ENCODE data around the gene PPP1R14B. TPM values are rescaled to one million over a fixed set of nuclear protein-coding genes. Genes with fewer than 3 reads are reported as not detected.

PPP1R14B gene
- total RNA-seq, result 100 to 1,000 TPM in 1 of 2 donors, 10 to 100 TPM in 1; 22.5 to 127 TPM
- 100 to 1,000 TPM; 117 to 127 TPM for polyA plus RNA-seq (ENCODE audit: insufficient read length in 2 of 2)
- long read RNA-seq, donor 1, transcript PPP1R14B-201 (4 exons, 982 nt), result major isoform, 109 of 115 reads
- long read RNA-seq, donor 1, partial matches to known transcripts, result 6 of 115 reads
- long read RNA-seq, donor 1, other reads (novel, unspliced or antisense), result 0 of 115 reads
- long read RNA-seq, donor 2, transcript PPP1R14B-201 (4 exons, 982 nt), result major isoform, 61 of 62 reads
- long read RNA-seq, donor 2, partial matches to known transcripts, result 0 of 62 reads
- long read RNA-seq, donor 2, other reads (novel, unspliced or antisense), result 0 of 62 reads
- long read RNA-seq, donor 3, transcript PPP1R14B-201 (4 exons, 982 nt), result major isoform, 74 of 80 reads
- long read RNA-seq, donor 3, partial matches to known transcripts, result 0 of 80 reads
- long read RNA-seq, donor 3, other reads (novel, unspliced or antisense), result 5 of 80 reads
- long read RNA-seq, donor 4, transcript PPP1R14B-201 (4 exons, 982 nt), result major isoform, 98 of 109 reads
- long read RNA-seq, donor 4, partial matches to known transcripts, result 0 of 109 reads
- long read RNA-seq, donor 4, other reads (novel, unspliced or antisense), result 11 of 109 reads

DNA sequence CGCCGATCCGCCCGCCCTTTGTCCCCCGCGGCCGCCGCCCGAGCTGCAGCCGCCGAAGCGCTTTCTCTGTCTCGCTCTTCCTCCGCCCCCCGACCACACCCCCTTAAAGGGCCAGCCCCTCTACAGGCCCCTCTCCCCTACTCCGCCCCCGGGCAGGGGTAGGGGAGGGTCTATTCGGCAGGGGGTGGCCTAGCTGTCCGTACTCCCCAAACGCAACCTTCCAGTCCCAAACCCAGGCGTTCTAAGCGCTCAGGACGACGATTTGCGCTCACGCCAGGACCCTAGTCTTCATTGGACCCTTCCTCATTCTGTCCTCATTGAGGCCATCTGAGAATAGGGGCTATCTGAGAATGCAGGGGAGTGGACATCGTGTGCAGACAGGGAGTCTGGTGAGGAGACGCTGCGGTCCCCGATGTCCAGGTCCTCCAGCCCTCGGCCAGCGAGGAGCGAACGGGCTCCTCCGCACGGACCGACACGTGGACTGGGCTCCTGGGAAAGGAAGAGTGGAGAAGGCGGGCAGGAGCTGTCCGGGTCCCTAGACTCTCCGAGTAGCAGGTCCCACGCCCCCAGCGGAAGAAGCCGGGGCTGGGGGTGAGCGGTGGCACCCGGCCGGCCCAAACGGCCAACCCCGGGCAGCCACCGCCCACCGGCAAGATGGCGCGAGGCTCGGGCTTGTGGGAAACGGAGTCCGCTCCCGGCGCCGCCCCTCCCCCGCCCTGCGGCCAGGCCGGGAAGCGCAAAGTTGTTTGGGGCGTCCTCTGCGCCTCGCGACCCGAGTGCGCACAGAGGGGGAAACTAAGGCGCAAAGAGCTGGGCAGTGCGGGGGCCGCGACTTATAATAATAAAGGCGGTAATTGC lies at the start of gene PPP1R14B:
Gene PPP1R14B (minus strand): TSS at position 73 of the 858 bp plus-strand sequence. CDS start 270 bp downstream, outside the sequence.
- peak in 5 of 6 donors; percentile 58 to 96 (median 81) for DNase-seq (ENCODE audit: low read depth in 4 of 6, low spot score in 6 of 6)
- peak within 1 kb of the TSS; percentile 85 for H3K4me3 ChIP-seq (ENCODE audit: low read depth, low read length)
- under 1% methylated on average over 51 of the region's 74 CpGs for WGBS (ENCODE audit: insufficient coverage)
- peaks cover 6% of the 10 kb centered on the region for H3K27me3 ChIP-seq (ENCODE audit: control insufficient read depth, insufficient read depth, low read length)
- peaks cover 71% of the 10 kb centered on the region for H3K4me1 ChIP-seq (ENCODE audit: control insufficient read depth, insufficient read depth, low read length)
- H3K36me3 ChIP-seq (ENCODE audit: control insufficient read depth, insufficient read depth, low read length), result peaks cover 32% of the 10 kb centered on the region
- H3K9me3 ChIP-seq (ENCODE audit: control insufficient read depth, insufficient read depth, low read length), result no peaks in the 10 kb centered on the region
- peak within 1 kb of the TSS; percentile 97 for H3K27ac ChIP-seq (ENCODE audit: low read depth, low read length)

DNA sequence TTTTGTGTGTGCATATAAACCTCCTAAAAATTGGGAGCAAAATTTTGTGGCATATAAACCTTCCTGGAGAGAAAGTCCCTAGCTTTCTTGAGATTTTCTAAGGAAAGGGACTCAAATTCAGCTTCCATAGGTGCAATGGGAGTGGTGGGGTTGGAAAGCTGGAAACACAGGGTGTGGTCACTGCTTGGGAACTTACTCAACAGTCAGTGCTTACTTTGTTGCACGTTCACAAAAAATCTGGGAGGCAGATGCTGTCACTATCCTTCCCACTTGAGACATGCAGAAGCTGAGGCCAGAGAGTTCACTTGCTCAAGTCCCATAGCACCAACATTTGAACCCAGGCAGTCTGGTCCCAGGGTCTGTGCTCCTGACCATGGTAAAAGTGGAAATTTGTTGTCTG lies 49.5 kb upstream of the PPP1R14B start:
- H3K4me3 ChIP-seq (ENCODE audit: low read depth, low read length), result no peak overlapping the region
- no peak overlapping the region for H3K27ac ChIP-seq (ENCODE audit: low read depth, low read length)
- peaks cover 8% of the 10 kb centered on the region for H3K36me3 ChIP-seq (ENCODE audit: control insufficient read depth, insufficient read depth, low read length)
- H3K27me3 ChIP-seq (ENCODE audit: control insufficient read depth, insufficient read depth, low read length), result peaks cover 82% of the 10 kb centered on the region
- WGBS (ENCODE audit: insufficient coverage), result 33% methylated on average over 1 of the region's 1 CpG
- DNase-seq (ENCODE audit: low read depth in 4 of 6, low spot score in 6 of 6), result no peak
- peaks cover 65% of the 10 kb centered on the region for H3K4me1 ChIP-seq (ENCODE audit: control insufficient read depth, insufficient read depth, low read length)
- H3K9me3 ChIP-seq (ENCODE audit: control insufficient read depth, insufficient read depth, low read length), result no peaks in the 10 kb centered on the region

DNA sequence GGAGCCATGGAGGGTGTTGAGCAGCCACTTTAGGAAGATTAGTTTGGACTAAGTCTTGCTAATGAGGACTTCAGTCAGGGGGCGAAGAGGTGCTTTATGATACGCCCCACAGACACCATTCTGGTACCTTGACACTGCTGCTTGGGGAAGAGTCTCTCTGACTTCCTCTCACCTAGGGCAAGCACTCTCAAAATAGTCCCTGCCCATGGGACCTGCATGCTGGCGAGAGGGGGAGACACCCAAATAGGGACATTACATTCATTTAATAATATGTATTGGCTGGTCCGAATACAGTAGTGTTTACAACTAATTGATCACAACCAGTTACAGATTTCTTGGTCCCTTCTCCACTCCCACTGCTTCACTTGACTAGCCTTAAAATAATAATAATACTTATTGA lies 49.0 kb upstream of the PPP1R14B start:
- Histone ChIP-seq H3K4me3 (ENCODE audit: low read depth, low read length) (no peak overlapping the region), H3K36me3 (ENCODE audit: control insufficient read depth, insufficient read depth, low read length) (peaks cover 10% of the 10 kb centered on the region), H3K4me1 (ENCODE audit: control insufficient read depth, insufficient read depth, low read length) (peaks cover 65% of the 10 kb centered on the region), H3K27ac (ENCODE audit: low read depth, low read length) (no peak overlapping the region), H3K27me3 (ENCODE audit: control insufficient read depth, insufficient read depth, low read length) (peaks cover 83% of the 10 kb centered on the region), H3K9me3 (ENCODE audit: control insufficient read depth, insufficient read depth, low read length) (no peaks in the 10 kb centered on the region)
- WGBS (ENCODE audit: insufficient coverage), result no CpG with 5 or more reads among the region's 4 CpGs
- no peak for DNase-seq (ENCODE audit: low read depth in 4 of 6, low spot score in 6 of 6)

DNA sequence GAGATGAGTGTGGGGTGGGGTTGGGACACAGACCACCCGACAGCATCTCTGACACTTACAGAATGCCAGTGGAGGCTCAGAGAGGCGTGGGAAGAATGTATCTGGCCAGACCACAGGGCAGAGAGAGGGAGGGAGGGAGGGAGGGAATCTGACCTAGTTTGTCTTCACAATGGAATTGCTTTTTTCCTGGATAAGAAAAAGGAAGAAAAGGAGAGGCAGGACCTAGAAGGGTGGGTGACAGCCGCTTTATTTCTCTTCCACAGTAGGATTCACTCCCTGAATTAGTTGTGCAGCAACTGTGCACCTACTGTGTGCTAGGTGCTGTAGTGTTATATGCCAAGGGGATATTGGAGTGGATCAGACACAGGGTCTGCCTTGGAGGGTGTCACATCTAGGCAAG lies 48.0 kb upstream of the PPP1R14B start:
- Histone ChIP-seq H3K36me3 (ENCODE audit: control insufficient read depth, insufficient read depth, low read length) (peaks cover 10% of the 10 kb centered on the region), H3K27ac (ENCODE audit: low read depth, low read length) (no peak overlapping the region), H3K4me3 (ENCODE audit: low read depth, low read length) (no peak overlapping the region), H3K27me3 (ENCODE audit: control insufficient read depth, insufficient read depth, low read length) (peaks cover 80% of the 10 kb centered on the region), H3K4me1 (ENCODE audit: control insufficient read depth, insufficient read depth, low read length) (peaks cover 57% of the 10 kb centered on the region), H3K9me3 (ENCODE audit: control insufficient read depth, insufficient read depth, low read length) (no peaks in the 10 kb centered on the region)
- peak in 1 of 6 donors; percentile 32 for DNase-seq (ENCODE audit: low read depth in 4 of 6, low spot score in 6 of 6)
- WGBS (ENCODE audit: insufficient coverage), result 54% methylated on average over 2 of the region's 3 CpGs

DNA sequence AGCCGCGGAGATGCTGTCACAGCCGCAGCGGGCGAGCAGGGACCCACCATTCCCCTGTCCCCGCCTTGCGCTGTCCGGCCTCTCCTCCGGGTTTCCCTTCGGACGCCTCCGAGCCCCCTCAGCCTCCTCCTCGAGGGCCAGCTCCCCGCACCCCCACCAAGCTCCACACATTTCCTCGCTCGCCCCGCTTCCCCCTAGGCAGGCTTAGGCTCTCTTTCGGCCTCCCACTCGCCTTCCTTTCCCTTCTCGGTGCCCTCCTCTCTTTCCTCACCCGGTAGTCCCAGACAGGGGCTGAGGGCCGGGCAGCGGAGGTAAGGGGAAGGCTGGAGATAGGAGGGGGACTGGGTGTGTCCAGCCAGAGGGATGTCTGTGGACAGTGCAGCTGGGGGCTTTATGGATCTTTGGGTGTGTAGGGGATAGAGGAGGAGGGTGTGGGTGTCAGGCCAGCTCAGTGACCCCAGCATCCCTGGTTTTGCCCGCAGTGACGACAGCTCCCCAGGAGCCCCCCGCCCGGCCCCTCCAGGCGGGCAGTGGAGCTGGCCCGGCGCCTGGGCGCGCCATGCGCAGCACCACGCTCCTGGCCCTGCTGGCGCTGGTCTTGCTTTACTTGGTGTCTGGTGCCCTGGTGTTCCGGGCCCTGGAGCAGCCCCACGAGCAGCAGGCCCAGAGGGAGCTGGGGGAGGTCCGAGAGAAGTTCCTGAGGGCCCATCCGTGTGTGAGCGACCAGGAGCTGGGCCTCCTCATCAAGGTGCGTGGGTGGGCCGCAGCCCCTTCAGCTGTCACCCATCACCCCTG lies 45.9 kb upstream of the PPP1R14B start:
- Histone ChIP-seq H3K4me3 (ENCODE audit: low read depth, low read length) (peak overlapping the region; percentile 20), H3K27ac (ENCODE audit: low read depth, low read length) (no peak overlapping the region)

DNA sequence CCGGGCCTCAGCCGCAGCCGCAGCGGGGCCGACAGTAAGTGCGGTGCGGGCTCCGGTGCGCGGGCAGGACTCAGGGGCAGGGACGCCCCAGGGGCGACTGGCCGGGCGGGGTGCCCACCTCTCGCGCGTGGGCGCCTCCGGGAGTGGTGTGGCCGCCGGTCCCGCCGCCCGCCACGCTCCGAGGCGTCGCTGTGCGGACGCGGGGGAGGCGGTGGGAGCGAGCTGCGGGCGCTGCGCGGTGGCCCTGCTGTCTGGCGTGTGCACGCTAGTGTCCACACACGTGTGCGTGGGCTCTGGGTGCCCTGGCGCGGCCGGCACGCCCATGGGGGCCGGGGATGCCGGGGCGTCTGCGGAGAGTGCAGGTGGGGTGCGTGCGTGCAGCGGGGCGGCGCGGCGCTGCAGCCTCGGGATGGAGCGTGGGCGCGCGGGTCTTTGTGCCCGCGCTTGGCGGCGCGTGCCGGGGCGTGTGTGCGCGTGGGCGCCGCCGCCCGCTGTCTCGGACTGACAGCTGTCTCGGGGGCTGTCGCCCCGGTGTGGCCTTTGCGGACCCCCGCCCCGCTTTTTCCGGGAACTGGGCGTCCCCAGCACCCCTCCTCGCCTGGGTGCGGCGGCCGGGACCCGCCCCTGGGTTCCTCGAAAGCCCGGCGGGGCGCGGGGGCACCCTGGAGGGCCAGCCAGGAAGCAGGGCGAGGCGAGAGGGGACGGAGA lies 45.2 kb upstream of the PPP1R14B start:
- WGBS (ENCODE audit: insufficient coverage), result under 1% methylated on average over 96 of the region's 96 CpGs
- peak in 2 of 6 donors; percentile 77 to 82 for DNase-seq (ENCODE audit: low read depth in 4 of 6, low spot score in 6 of 6)

More for the DNA sequence above, 45.9 kb upstream of the PPP1R14B start:
- H3K4me1 ChIP-seq (ENCODE audit: control insufficient read depth, insufficient read depth, low read length), result peaks cover 48% of the 10 kb centered on the region
- DNase-seq (ENCODE audit: low read depth in 4 of 6, low spot score in 6 of 6), result peak in 1 of 6 donors; percentile 25
- peaks cover 25% of the 10 kb centered on the region for H3K36me3 ChIP-seq (ENCODE audit: control insufficient read depth, insufficient read depth, low read length)
- WGBS (ENCODE audit: insufficient coverage), result 23% methylated on average over 30 of the region's 42 CpGs
- no peaks in the 10 kb centered on the region for H3K9me3 ChIP-seq (ENCODE audit: control insufficient read depth, insufficient read depth, low read length)
- peaks cover 59% of the 10 kb centered on the region for H3K27me3 ChIP-seq (ENCODE audit: control insufficient read depth, insufficient read depth, low read length)

DNA sequence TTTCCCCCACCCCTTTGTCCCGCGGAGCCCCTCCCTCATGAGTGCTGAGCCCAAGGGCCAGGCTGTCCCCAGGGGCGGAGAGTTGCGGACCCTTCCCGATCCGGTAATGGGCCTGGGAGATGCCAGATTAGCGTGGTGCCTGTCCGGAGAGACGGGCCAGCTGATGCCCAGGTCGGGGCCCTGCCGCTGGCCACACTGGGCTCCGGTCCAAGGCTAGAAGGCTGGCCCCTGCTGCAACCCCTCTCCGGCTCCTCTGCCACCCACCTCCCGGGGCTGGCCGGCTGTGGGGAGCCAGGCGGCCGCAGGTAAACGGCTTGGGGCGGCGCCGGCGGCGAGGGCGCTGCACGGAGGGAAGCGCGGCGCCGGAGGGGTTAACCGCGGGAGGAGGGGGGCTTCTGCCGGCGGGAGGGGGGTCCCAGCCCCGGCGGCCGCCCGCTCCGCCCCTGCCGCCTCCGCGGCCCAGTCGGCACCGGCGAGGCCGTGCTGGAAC lies 44.6 kb upstream of the PPP1R14B start, which contains the start of gene KCNK4:
Gene KCNK4 (plus strand): TSS at position 41 of the 490 bp plus-strand sequence. CDS start 1,717 bp downstream, outside the sequence.
- Histone ChIP-seq H3K9me3 (ENCODE audit: control insufficient read depth, insufficient read depth, low read length) (no peaks in the 10 kb centered on the region), H3K27me3 (ENCODE audit: control insufficient read depth, insufficient read depth, low read length) (peaks cover 45% of the 10 kb centered on the region), H3K4me1 (ENCODE audit: control insufficient read depth, insufficient read depth, low read length) (peaks cover 53% of the 10 kb centered on the region), H3K4me3 (ENCODE audit: low read depth, low read length) (peak within 1 kb of the TSS; percentile 18), H3K27ac (ENCODE audit: low read depth, low read length) (no peak within 1 kb of the TSS), H3K36me3 (ENCODE audit: control insufficient read depth, insufficient read depth, low read length) (peaks cover 33% of the 10 kb centered on the region)
- DNase-seq (ENCODE audit: low read depth in 4 of 6, low spot score in 6 of 6), result peak in 1 of 6 donors; percentile 23
- WGBS (ENCODE audit: insufficient coverage), result under 1% methylated on average over 43 of the region's 45 CpGs

More for the DNA sequence above, 45.2 kb upstream of the PPP1R14B start:
- Histone ChIP-seq H3K4me1 (ENCODE audit: control insufficient read depth, insufficient read depth, low read length) (peaks cover 50% of the 10 kb centered on the region), H3K36me3 (ENCODE audit: control insufficient read depth, insufficient read depth, low read length) (peaks cover 29% of the 10 kb centered on the region), H3K4me3 (ENCODE audit: low read depth, low read length) (peak overlapping the region; percentile 20), H3K27ac (ENCODE audit: low read depth, low read length) (no peak overlapping the region), H3K27me3 (ENCODE audit: control insufficient read depth, insufficient read depth, low read length) (peaks cover 51% of the 10 kb centered on the region), H3K9me3 (ENCODE audit: control insufficient read depth, insufficient read depth, low read length) (no peaks in the 10 kb centered on the region)

Measured in spinal cord (tissue), 10 donors.